Duodenal mucosa (tissue), 2 donors: ENCODE results near the gene SLC9A9.

Source experiments
- H3K27ac ChIP-seq: one replicate; pipeline ENCODE4 v1.7.0; 2013; ENCODE audit warnings: low read depth, low read length
- H3K27me3 ChIP-seq, 2 donors: one replicate each; pipeline ENCODE4 v1.7.0; 2013; ENCODE audit warnings: low read length in 2 of 2, control low read depth in 1 of 2; ENCODE audit not compliant: insufficient read depth in 2 of 2, control insufficient read depth in 1 of 2
- H3K36me3 ChIP-seq, 2 donors: one replicate each; pipeline ENCODE4 v1.7.0; 2013; ENCODE audit warnings: low read length in 2 of 2, control low read depth in 1 of 2; ENCODE audit not compliant: insufficient read depth in 2 of 2, control insufficient read depth in 1 of 2
- H3K4me1 ChIP-seq, 2 donors: one replicate each; pipeline ENCODE4 v1.7.0; 2013; ENCODE audit warnings: low read length in 2 of 2, control low read depth in 1 of 2; ENCODE audit not compliant: insufficient read depth in 2 of 2, control insufficient read depth in 1 of 2
- H3K4me3 ChIP-seq, 2 donors: one replicate each; pipeline ENCODE4 v1.7.0; 2013; ENCODE audit warnings: low read length in 2 of 2, low read depth in 1 of 2
- H3K9ac ChIP-seq, 2 donors: one replicate each; pipeline ENCODE4 v1.7.0; 2013; ENCODE audit warnings: low read length in 2 of 2, low read depth in 1 of 2
- H3K9me3 ChIP-seq, 2 donors: one replicate each; pipeline ENCODE4 v1.7.0; 2013; ENCODE audit warnings: low read length in 2 of 2, control low read depth in 1 of 2; ENCODE audit not compliant: control insufficient read depth in 1 of 2

Gene SLC9A9

GRCh38 chr3:143471705-143472104 is 376.6 kb downstream of the SLC9A9 start:
- Histone ChIP-seq H3K27ac (no peak overlapping the region), H3K9me3 (no peaks in the 10 kb centered on the region), H3K4me3 (no peak overlapping the region), H3K4me1 (peaks cover 6 to 8% of the 10 kb centered on the region in 2 donors), H3K9ac (no peak overlapping the region), H3K36me3 (no peaks in the 10 kb centered on the region), H3K27me3 (no peaks in the 10 kb centered on the region)

- Histone ChIP-seq H3K4me3 (no peak overlapping the region), H3K9me3 (no peaks in the 10 kb centered on the region), H3K4me1 (peaks cover 3 to 6% of the 10 kb centered on the region in 2 donors), H3K27ac (no peak overlapping the region), H3K27me3 (no peaks in the 10 kb centered on the region), H3K9ac (no peak overlapping the region), H3K36me3 (no peaks in the 10 kb centered on the region)
Observed at GRCh38 chr3:143469159-143469558, 379.1 kb downstream of the SLC9A9 start.

GRCh38 chr3:143465666-143466065 is 382.6 kb downstream of the SLC9A9 start:
- H3K4me1 ChIP-seq, result peaks cover 0 to 6% of the 10 kb centered on the region in 2 donors
- H3K9ac ChIP-seq, result no peak overlapping the region
- H3K27me3 ChIP-seq, result no peaks in the 10 kb centered on the region
- H3K4me3 ChIP-seq, result no peak overlapping the region
- H3K36me3 ChIP-seq, result no peaks in the 10 kb centered on the region
- no peaks in the 10 kb centered on the region for H3K9me3 ChIP-seq
- no peak overlapping the region for H3K27ac ChIP-seq

- Histone ChIP-seq H3K27ac (no peak overlapping the region), H3K9ac (no peak overlapping the region), H3K27me3 (no peaks in the 10 kb centered on the region), H3K4me1 (peaks cover 0 to 5% of the 10 kb centered on the region in 2 donors), H3K9me3 (no peaks in the 10 kb centered on the region), H3K4me3 (no peak overlapping the region), H3K36me3 (no peaks in the 10 kb centered on the region)
Observed at GRCh38 chr3:143464850-143465249, 383.4 kb downstream of the SLC9A9 start.

GRCh38 chr3:143455480-143455879 is 392.8 kb downstream of the SLC9A9 start:
- H3K27me3 ChIP-seq, result no peaks in the 10 kb centered on the region
- H3K9me3 ChIP-seq, result no peaks in the 10 kb centered on the region
- no peak overlapping the region for H3K27ac ChIP-seq
- H3K4me1 ChIP-seq, result no peaks in the 10 kb centered on the region
- no peak overlapping the region for H3K9ac ChIP-seq
- no peak overlapping the region for H3K4me3 ChIP-seq
- H3K36me3 ChIP-seq, result no peaks in the 10 kb centered on the region

GRCh38 chr3:143450632-143451031 is 397.6 kb downstream of the SLC9A9 start:
- Histone ChIP-seq H3K4me3 (no peak overlapping the region), H3K4me1 (no peaks in the 10 kb centered on the region), H3K9ac (no peak overlapping the region), H3K36me3 (no peaks in the 10 kb centered on the region), H3K27me3 (no peaks in the 10 kb centered on the region), H3K27ac (no peak overlapping the region), H3K9me3 (no peaks in the 10 kb centered on the region)

- peaks cover 4 to 17% of the 10 kb centered on the region in 2 donors for H3K4me1 ChIP-seq
Observed at GRCh38 chr3:143447491-143447890, 400.8 kb downstream of the SLC9A9 start.

GRCh38 chr3:143445118-143445517 is 403.1 kb downstream of the SLC9A9 start:
- no peak overlapping the region for H3K27ac ChIP-seq
- H3K36me3 ChIP-seq, result no peaks in the 10 kb centered on the region
- H3K4me3 ChIP-seq, result no peak overlapping the region
- no peaks in the 10 kb centered on the region for H3K9me3 ChIP-seq
- no peaks in the 10 kb centered on the region for H3K27me3 ChIP-seq
- no peak overlapping the region for H3K9ac ChIP-seq
- H3K4me1 ChIP-seq, result peaks cover 4 to 17% of the 10 kb centered on the region in 2 donors

More at GRCh38 chr3:143447491-143447890, 400.8 kb downstream of the SLC9A9 start:
- no peak overlapping the region for H3K27ac ChIP-seq
- no peak overlapping the region for H3K4me3 ChIP-seq
- no peaks in the 10 kb centered on the region for H3K36me3 ChIP-seq
- no peak overlapping the region for H3K9ac ChIP-seq
- H3K27me3 ChIP-seq, result no peaks in the 10 kb centered on the region
- H3K9me3 ChIP-seq, result no peaks in the 10 kb centered on the region

- Histone ChIP-seq H3K27ac (no peak overlapping the region), H3K4me3 (no peak overlapping the region), H3K36me3 (no peaks in the 10 kb centered on the region), H3K4me1 (peaks cover 4 to 17% of the 10 kb centered on the region in 2 donors), H3K9me3 (no peaks in the 10 kb centered on the region), H3K9ac (no peak overlapping the region), H3K27me3 (no peaks in the 10 kb centered on the region)
Observed at GRCh38 chr3:143443851-143444331, 404.4 kb downstream of the SLC9A9 start.

GRCh38 chr3:143442814-143443447 is 405.3 kb downstream of the SLC9A9 start:
- Histone ChIP-seq H3K27me3 (no peaks in the 10 kb centered on the region), H3K9me3 (no peaks in the 10 kb centered on the region), H3K4me3 (no peak overlapping the region), H3K27ac (no peak overlapping the region), H3K4me1 (peaks cover 4 to 17% of the 10 kb centered on the region in 2 donors), H3K9ac (no peak overlapping the region), H3K36me3 (no peaks in the 10 kb centered on the region)
